Right atrium auricular region (tissue), 2 donors: ENCODE results near the gene RHOT2. TPM values are rescaled to one million over a fixed set of nuclear protein-coding genes. Genes with fewer than 3 reads are reported as not detected.

ENCODE experiments used
- DNase-seq: peaks from one replicate; pipeline ENCODE4 v3.0.0-alpha.2; 2019; ENCODE audit warnings: low spot score
- H3K27ac ChIP-seq, 2 donors: fragments of 200-600 bp; sonication (generic); 1 replicate in 1 of 2; 2 replicates in 1 of 2; pipeline ENCODE4 v1.5.1; 2016 to 2019
- H3K27me3 ChIP-seq, 2 donors: fragments of 200-600 bp; sonication (generic); one replicate each; pipeline versions ENCODE4 v1.5.1 to v1.6.0; 2017 to 2019
- H3K36me3 ChIP-seq: fragments of 200-600 bp; sonication (generic); one replicate; pipeline ENCODE4 v1.5.1; 2016
- H3K4me1 ChIP-seq, 2 donors: fragments of 200-600 bp; sonication (generic); one replicate each; pipeline versions ENCODE4 v1.5.1 to v1.6.0; 2017 to 2019
- H3K4me3 ChIP-seq, 2 donors: fragments of 200-600 bp; sonication (generic); 1 replicate in 1 of 2; 2 replicates in 1 of 2; pipeline ENCODE4 v1.5.1; 2017 to 2019; ENCODE audit warnings: mild to moderate bottlenecking in 1 of 2, moderate library complexity in 1 of 2
- H3K9me3 ChIP-seq, 2 donors: fragments of 200-600 bp; sonication (generic); one replicate each; pipeline ENCODE4 v1.5.1; 2019
- total RNA-seq, 2 donors: library from RNA; depleted of rRNA; stranded (reverse); fragments of >200 nt; gene quantifications; one replicate each; pipeline ENCODE4 v1.1.0, GENCODE V29; 2016
- TF ChIP-seq, protein P1 (sequence below), 2 donors: fragments of 200-600 bp; sonication (generic); IDR thresholded peaks; one replicate each; pipeline ENCODE4 v1.5.1; 2019; ENCODE audit warnings: antibody characterized with exemption in 2 of 2

RHOT2 gene
- total RNA-seq, 2 donors from 2014 or later = 37.8 to 42.8 TPM

GRCh38 chr16:718389-718788, 50.5 kb downstream of the RHOT2 start:
- H3K27me3 ChIP-seq = no peaks in the 10 kb centered on the region
- TF ChIP-seq, protein P1, sequence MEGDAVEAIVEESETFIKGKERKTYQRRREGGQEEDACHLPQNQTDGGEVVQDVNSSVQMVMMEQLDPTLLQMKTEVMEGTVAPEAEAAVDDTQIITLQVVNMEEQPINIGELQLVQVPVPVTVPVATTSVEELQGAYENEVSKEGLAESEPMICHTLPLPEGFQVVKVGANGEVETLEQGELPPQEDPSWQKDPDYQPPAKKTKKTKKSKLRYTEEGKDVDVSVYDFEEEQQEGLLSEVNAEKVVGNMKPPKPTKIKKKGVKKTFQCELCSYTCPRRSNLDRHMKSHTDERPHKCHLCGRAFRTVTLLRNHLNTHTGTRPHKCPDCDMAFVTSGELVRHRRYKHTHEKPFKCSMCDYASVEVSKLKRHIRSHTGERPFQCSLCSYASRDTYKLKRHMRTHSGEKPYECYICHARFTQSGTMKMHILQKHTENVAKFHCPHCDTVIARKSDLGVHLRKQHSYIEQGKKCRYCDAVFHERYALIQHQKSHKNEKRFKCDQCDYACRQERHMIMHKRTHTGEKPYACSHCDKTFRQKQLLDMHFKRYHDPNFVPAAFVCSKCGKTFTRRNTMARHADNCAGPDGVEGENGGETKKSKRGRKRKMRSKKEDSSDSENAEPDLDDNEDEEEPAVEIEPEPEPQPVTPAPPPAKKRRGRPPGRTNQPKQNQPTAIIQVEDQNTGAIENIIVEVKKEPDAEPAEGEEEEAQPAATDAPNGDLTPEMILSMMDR (IDR thresholded peaks at IDR 0.05) = no peak
- H3K27ac ChIP-seq = no peak overlapping the region
- no peaks in the 10 kb centered on the region for H3K36me3 ChIP-seq
- no peaks in the 10 kb centered on the region for H3K9me3 ChIP-seq
- no peak overlapping the region for H3K4me3 ChIP-seq
- DNase-seq = no peak
- H3K4me1 ChIP-seq = peaks cover 0 to 58% of the 10 kb centered on the region in 2 donors

DNA sequence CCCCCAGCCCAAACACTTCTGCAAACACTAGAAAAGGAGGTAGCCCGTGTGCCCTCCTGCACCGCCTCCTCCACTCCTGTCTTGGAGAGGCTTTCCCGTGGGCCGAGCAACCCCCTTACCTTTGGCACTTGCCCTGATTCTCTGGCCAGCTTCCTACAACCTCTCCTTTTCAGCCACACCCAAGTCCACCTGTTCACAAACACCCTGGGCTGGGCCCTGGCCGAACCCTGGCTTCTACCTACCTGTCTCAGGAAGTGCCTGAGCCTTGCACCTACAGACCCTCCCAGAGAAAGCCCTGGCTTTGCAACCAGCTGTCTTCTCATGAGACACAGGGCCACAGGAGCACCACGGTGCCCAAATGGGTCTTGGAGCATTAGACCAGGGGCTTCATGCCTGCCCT, 51.0 kb downstream of the RHOT2 start:
- no peak overlapping the region for H3K27ac ChIP-seq
- no peaks in the 10 kb centered on the region for H3K9me3 ChIP-seq
- DNase-seq = no peak
- H3K36me3 ChIP-seq = no peaks in the 10 kb centered on the region
- H3K4me3 ChIP-seq = no peak overlapping the region
- H3K4me1 ChIP-seq = peaks cover 0 to 58% of the 10 kb centered on the region in 2 donors
- H3K27me3 ChIP-seq = no peaks in the 10 kb centered on the region
- TF ChIP-seq, protein P1 (IDR thresholded peaks at IDR 0.05) = no peak

DNA sequence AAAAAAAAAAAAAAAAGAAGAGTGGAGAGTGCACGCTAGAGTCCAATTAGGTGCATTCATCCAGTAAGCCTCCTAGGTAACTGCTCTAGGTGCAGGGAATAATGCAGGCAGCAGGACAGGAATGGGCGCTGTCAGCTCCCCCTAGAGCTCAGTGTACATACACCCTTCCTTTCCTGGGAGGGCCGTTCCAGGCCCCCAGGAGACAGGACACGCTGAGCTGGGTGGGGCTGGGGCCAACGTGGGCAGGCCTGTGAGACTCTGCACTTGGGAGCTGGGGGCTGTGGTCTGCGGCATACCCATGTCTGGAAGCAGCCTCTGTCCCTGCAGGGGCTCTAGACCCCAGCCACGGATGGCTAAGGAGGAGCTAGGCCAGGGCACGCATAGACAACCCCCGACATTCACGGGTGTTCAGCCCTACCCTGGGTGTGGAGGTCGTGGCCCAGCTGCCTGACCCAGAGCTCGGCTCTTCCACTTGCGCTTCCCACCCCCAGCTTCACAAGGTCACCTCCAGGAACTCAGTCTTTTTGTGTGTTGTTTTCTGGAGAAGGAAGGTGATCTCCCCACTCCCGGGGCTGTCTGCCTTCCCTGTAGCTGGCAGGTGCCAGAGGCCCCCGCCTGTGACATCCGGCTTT, 52.0 kb downstream of the RHOT2 start:
- TF ChIP-seq, protein P1 (IDR thresholded peaks at IDR 0.05) = no peak
- Histone ChIP-seq H3K4me1 (peaks cover 0 to 49% of the 10 kb centered on the region in 2 donors), H3K9me3 (no peaks in the 10 kb centered on the region), H3K27me3 (no peaks in the 10 kb centered on the region), H3K27ac (peak overlapping the region; percentile 91 to 92), H3K4me3 (peak overlapping the region; percentile 65 to 83), H3K36me3 (no peaks in the 10 kb centered on the region)
- no peak for DNase-seq

DNA sequence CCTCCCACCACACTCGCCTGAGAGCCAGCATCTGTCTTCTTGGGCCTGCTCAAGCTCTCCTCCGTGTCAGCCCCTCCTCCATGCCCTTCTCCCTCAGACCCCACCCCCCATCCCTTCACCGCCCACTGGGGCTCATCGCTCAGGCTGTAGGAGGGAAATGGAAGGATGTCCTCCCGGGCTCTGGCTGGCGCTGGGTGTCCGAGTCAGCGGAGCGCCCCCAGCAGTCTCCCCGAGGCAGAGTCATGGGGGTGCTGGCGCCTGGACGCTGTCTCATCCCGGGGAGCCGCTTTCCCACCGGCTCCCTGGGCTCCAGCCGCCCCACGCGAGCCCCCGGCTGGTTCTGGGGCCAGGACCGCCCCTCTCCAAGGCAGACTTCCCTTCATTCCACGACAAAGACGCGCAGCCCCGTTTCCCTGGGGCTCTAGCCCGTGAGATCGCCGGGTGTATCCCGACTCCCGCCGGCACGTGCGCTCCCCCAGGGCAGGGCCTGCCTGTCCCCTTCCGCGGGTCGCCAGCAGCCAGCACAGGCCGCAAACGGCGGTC, 52.6 kb downstream of the RHOT2 start:
- Histone ChIP-seq H3K9me3 (no peaks in the 10 kb centered on the region), H3K4me1 (peaks cover 0 to 49% of the 10 kb centered on the region in 2 donors), H3K4me3 (peak overlapping the region; percentile 65 to 83), H3K27ac (peak overlapping the region; percentile 91 to 92), H3K36me3 (no peaks in the 10 kb centered on the region), H3K27me3 (no peaks in the 10 kb centered on the region)
- DNase-seq = no peak
- TF ChIP-seq, protein P1 (IDR thresholded peaks at IDR 0.05) = peak in 1 of 2 donors; percentile 27

DNA sequence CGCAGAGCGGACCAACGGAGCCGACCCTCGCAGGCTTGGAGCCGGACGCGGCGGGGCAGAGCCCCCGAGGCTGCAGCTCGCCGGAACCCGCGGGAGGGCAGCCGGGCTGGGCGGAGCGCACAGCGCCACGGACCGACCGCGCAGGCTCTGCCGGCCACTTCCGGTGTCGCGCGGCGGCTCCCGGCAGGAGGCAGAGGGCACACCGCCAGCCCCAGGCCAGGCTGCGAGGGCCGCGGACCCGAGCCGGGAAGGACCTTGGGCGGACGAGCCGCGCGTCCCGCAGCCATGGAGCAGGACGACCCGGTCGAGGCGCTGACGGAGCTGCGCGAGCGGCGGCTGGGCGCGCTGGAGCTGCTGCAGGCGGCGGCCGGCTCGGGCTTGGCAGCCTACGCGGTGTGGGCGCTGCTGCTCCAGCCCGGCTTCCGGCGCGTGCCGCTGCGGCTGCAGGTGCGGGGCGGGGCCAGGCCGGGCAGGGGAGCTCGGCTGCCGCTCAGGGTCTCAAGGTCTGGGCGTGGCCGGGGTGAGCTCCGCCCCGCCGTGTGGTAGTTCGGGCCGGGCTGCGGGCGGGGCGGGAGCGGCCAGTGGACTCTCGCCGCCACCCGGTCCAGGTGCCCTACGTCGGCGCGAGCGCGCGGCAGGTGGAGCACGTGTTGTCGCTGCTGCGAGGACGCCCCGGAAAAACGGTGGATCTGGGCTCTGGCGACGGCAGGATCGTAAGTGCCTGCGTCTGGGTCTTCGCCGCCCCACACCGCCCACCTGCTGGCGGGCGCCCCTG, 53.2 kb downstream of the RHOT2 start, which contains the start of gene ANTKMT:
TSS of gene ANTKMT (plus strand) at position 157 of the 775 bp plus-strand sequence. CDS start at position 286, 129 bp downstream.
- Histone ChIP-seq H3K4me1 (peaks cover 0 to 44% of the 10 kb centered on the region in 2 donors), H3K27me3 (no peaks in the 10 kb centered on the region), H3K9me3 (no peaks in the 10 kb centered on the region), H3K36me3 (no peaks in the 10 kb centered on the region), H3K4me3 (peak within 1 kb of the TSS; percentile 65 to 83), H3K27ac (peak within 1 kb of the TSS; percentile 91 to 92)
- TF ChIP-seq, protein P1 (IDR thresholded peaks at IDR 0.05) = peak in 1 of 2 donors; percentile 19
- no peak for DNase-seq
